NCI-H748 (cell line): ENCODE data around the gene HEG1.

ENCODE experiments used
- DNase-seq: peaks from one replicate; lab custom pipeline; 2025; ENCODE audit not compliant: unreplicated experiment; lab: John Stamatoyannopoulos, UW

Gene HEG1

GRCh38 chr3:125072749-125073389 is 17.1 kb upstream of the HEG1 start:
- no peak for DNase-seq

DNA sequence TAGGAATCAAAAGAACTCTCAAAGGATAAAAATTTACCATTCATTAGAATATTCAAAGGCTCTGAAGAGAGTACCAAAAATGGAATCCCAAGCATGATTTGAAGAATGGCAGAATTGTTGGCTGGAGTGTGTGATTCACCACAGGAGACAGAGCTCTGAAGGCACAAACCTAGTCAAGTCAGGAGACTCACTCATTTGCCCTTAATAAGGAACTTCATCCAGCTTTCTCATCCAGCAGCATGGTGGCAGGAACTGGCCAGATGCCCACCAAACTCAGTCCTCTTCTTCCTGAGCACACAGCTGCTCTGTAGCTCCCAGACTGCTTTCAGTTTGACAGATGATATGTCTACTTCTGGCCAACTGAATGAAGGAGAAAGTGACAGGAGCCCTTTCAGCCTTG is 16.5 kb upstream of the HEG1 start:
- no peak for DNase-seq

- no peak for DNase-seq
Measured at GRCh38 chr3:125069968-125070745, 14.4 kb upstream of the HEG1 start.

- no peak for DNase-seq
Measured at GRCh38 chr3:125069452-125069851, 13.7 kb upstream of the HEG1 start.

- no peak for DNase-seq
Measured at GRCh38 chr3:125068265-125068664, 12.5 kb upstream of the HEG1 start.

DNA sequence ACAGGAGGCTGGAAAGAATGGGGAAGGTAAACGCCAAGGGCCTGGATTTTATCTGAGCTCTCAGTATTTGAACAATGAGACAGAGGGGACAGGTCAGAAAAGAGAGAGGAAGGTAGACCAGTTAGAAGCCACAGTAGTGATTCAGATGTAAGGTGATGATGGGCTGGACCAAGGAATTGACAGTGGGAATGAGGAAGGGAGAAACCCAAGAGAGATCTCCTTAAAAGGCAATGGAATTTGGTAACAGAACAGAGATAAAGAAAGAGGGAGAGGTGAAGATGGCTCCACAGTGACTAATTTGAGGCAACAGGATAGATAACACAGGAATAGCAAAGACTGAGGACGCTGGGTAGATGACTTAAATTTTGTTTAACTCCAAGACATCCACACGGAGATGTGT is 11.4 kb upstream of the HEG1 start:
- DNase-seq = no peak

DNA sequence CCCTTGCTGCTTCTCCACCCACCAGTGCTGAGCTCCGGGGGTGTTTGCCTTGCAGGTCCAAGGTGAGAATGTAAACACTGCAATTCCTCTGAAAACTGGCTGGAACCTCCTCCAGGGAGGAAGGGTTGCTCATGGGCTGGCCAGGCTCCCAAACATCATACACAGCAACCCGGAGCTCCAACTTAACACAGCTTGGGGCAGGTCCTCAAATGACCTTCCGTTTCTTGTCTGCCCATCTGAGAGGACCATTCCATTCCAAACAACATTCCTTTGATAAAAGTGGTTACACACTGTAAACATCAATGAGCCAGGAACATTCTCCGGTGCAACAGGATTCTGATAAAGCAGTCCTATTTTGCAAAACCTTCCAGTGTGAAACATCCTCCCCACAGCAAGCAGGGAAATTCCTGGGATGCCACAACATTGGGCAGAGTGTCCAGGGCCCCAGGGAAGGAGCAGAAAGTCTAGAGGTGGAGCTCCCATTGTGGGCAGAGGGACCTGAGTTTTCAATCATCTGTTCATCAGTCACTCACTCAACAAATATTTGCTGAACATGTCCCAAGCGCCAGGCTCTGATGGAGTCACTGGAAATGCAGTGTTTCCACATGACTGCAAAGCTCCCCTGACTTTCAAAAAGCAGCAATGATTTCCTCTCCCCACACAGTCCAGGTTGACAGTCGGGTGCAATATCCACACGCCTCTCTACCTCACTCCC is 7.3 kb upstream of the HEG1 start:
- DNase-seq = peak; percentile 9

GRCh38 chr3:125061646-125062045 is 5.8 kb upstream of the HEG1 start:
- no peak for DNase-seq

DNA sequence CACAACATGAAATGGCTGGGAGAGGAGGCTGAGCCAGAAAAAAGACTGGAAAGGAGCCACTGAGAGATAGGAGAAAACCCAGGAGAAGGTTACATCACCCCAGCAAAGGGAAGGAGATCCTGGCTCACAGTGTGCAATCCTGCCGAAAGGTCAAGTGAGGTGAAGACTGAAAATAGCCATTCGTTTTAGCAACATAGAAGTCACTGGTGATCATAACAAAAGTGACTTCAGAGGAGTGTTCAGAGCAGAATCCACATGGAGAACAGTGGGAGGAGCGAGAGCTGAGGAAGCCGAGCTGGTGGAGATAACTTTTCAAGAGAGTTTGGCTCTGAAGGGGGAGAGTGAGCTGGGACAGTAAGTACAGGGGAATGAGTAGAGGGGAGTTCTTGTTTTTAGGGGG is 5.4 kb upstream of the HEG1 start:
- DNase-seq = no peak

DNA sequence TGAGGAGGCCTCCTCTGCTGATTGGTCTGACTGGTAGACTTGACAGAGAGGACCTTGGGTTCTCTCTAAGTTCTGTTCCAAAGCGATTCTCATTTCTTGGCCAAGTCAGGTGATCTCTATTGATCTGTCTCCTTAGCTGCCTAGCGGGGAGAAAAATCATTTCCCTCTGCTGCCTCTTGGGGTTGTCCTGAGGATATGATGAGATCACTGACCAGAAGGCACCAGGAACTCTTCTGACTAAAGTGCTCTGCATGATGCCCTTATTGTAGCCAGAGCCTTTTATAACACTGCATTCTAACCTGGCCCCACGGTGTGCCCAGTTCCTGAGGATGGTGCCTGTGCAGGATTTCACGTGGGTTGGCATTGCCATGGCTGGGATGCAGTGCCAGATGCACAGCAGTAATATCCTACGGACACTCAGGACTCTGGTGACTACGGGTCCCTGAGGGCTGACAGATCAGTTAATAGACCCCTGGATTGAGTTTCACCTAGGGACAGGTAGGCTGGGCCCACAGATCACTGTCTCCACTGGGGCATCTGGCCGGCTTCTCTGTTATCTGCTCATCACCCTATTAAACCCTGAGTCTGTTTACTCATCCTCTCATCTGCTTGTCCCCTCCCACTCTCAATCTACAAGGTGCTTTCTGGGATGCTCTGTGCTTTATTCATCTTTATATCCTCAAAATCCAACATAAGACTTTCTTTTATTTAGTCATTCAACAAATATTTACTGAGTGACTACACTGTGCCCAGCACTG is 3.9 kb upstream of the HEG1 start:
- DNase-seq = peak; percentile 35

GRCh38 chr3:125058959-125059358 is 3.2 kb upstream of the HEG1 start:
- DNase-seq = no peak

- no peak for DNase-seq
Measured at GRCh38 chr3:125058529-125058928, 2.7 kb upstream of the HEG1 start.

DNA sequence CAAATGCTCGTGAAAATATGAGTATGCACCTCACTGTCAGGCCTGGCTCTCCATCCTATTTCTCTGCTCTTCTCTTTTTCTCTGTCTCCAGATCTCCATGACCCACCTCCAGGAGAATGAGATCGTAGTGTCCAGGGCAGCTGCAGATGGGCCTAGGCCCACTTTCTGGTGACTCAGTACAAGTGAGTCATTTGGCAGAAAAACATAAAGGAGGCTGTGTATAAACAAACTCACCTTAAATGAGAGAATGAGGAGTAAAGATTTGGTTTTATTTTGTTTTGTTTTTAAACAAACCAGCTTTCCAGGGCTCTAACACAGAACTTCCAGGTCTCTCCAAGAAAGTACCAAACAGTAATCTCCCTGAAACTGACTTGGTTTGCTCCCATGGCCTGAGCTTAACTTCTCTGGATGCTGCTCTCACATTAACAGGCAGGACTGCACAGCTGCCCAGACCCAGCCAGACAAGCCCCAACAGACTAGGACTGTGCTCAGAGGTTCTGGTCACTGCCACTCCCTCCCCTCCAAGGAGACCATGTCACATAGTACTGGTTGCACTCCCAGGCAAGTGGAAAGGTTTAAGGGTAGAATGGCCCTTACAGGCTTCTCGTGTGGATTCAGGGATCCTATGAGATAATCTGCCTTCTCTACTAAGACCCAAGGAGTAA is 1.5 kb upstream of the HEG1 start:
- no peak for DNase-seq

DNA sequence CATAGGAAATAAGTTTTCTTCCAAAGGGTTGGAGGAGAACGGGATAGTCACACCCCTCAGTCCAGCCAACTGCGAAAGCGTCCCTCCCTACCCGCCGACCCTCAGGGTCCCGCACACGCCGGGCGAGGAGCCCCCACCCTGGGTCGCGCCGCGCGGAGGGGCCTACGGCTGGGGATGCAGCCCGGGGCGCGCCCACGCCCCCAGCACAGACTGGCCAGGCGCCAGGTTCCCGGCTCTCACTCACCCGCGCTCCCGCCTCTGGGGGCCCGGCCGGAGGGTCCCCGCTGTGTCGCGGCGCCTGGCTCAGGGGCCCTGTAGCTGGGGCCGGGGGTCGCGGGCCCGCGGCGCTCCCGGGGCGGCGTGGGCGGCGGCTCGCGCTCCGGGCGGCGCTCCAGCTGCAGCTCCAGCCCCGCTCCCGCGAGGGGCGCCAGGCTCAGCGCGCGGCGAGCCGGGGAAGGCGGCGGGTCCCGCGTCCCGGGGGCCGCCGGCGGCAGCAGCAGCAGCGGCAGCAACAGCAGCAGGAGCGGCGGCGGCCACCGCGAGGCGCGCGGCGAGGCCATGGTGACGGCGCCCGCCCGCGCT is 375 bp downstream of the HEG1 start:
- peak; percentile 49 for DNase-seq

GRCh38 chr3:125054449-125055329 is 1.1 kb downstream of the HEG1 start:
- DNase-seq = no peak

- DNase-seq = no peak
Measured at GRCh38 chr3:125054062-125054448, 1.7 kb downstream of the HEG1 start.

DNA sequence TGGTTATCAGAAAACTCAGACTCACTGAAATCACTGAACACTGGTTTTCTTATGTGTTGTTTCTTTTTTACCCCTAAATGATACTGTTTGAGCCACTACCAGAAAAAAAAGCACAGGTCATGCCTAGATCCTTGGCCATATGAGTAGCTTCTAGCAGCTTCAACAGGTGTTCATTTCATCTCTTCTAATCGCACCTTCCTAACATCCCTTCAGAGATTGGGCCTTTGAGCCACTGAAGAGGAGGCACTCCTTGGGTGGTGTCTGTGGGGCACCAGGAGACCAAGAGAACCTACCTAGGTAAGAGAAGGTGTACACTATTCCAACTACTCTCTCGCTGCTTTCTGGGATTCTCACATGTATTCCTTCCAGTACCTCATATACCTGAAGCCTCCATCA is 2.5 kb downstream of the HEG1 start:
- no peak for DNase-seq

- no peak for DNase-seq
Measured at GRCh38 chr3:125052624-125053303, 3.0 kb downstream of the HEG1 start.
